NCI-H2107 (cell line): Measurements from ENCODE around the gene GJA10.
A peak's percentile ranks its signal among the peaks of the same experiment; 100 is the strongest.

ENCODE experiments used
- DNase-seq: peaks from one replicate; lab custom pipeline; 2025; lab: John Stamatoyannopoulos, UW

Gene GJA10

DNA sequence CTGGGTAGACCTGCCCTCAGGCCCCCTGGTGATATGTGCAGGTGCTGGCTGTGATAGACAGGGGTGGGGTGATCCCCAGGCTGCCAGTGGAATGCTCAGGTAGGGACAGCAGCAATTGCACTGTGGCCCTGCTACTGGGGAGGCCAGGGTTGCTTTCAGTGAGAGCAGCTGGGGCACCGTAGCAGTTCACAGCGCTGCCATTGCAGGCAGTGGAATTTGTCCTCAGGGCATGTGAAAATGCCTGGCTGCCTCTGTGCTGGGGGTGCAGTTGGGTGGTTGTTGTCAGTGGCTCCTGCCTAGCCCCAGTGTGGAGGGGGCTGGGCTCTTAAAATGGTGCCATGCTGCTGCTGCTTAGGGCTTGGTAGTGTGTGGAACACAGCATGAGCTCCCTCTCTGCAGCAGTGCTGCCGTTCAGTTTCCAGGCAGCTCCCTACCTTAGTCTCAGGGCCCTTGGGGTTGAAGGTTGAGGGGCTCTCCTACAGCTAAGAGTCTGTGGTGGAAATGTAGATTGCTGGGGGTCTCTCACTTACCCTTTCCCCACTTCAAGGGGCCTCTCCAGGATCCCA is 23.6 kb downstream of the GJA10 start:
- DNase-seq: no peak

- no peak for DNase-seq
Measured at GRCh38 chr6:89921197-89921596, 26.9 kb downstream of the GJA10 start.

- DNase-seq: no peak
Measured at GRCh38 chr6:89921691-89922090, 27.4 kb downstream of the GJA10 start.

DNA sequence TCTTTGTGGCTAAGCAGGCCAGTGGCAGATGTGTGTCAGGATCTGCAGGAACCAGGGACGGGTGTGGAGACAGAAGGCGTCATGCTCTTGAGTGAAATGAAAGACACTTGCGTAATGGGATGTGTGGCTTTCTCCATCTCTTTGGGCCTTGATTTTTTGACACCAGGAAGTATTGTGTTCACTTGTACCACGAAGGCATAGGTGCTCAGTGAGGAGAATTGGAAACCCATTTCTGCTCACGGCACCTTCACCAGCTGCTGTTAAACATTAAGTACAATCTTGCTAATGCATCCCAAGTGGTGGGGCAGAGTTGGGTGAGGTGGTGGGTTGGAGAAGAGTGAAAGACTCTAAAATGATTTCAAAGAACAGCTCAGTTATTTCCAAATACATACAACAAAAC is 30.0 kb downstream of the GJA10 start:
- DNase-seq: no peak

DNA sequence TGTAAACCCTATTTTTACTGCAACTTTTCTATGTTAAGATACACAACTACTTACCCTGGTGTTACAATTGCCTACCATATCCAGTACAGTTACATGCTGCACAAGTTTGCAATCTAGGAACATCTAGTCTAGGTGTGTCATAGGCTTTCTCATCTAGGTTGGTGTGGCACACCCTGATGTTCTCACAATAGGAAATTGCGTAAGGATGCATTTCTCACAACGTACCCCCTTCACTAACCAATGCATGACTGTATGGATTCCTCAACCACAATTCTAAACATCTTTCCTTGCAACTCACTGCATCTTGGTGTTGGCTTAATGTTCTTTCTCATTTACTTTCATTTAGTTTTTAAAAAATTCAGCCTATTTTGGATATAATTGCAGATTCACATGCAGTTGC is 31.6 kb downstream of the GJA10 start:
- DNase-seq: no peak

- DNase-seq: no peak
Measured at GRCh38 chr6:89927264-89927663, 33.0 kb downstream of the GJA10 start.

DNA sequence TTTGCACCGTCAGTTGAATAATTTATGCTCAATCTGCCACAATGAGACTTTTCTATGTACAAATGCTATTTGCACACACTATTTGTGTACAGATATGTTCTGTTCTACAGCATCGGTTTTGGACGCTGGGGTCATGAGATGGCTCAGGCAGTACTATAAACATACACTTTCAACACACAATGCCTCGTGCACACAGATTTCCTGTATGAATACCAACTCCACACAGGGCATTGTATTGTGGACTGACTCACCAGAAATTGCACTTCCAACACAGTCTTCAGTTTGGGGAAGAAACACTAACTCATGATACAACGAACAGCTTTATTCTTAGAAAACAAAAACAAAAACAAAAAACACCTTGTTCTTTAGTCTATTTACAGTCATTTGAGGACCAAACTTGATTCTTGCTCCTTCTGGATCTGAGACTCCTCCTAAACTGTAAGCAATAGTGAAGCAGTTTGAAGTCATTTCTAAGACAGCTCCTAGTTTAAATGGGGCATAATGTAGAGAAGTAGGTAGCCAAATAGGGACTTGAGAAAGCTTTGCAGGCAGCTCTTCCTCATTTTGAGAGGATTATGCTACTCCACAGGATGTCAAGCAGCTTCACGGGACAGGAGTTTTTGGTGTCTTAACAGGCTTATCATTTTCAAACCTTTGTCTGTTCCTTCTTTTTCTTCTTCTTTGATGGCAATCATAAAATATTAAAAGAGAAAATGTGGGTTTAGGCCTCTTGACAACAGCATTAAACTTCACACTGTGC is 33.7 kb downstream of the GJA10 start:
- DNase-seq: no peak

DNA sequence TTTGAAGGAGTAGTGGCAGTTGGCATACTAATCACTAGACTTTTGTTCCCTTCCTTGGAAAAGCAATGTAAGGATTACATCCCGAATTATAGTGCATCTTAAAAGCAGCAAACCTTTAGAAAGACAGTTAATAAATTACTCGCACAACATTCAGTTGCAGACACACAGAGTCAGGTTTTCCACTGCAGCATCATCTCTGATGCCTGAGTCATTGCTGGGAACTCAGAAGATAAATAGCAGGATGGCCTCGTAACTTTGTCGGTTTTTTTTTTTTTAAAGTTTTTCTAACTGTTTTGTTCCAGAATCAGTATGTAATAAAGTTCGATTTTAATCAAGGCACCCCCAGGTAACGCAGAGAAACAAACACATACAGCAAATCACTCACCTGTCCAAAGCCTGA is 34.3 kb downstream of the GJA10 start:
- no peak for DNase-seq

DNA sequence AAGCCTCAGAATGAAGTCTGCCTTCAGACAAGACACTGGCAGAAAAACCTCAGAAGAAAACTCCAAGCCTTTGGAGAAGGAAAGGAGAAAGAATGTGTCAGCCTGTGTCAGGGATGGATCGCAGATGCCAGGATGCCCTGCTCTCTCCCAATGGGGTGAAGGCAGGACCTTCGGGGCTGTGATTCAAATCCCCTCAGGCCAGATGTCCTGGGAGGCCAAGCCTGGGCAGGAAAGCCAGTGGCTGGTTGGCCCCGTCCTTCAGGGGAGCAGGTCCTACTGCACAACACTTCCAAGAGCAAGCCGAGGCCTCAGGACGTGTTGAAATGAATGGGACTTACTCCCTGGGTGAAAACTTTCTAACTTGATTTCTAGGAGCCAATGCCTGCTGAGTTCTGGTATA is 36.5 kb downstream of the GJA10 start:
- DNase-seq: no peak

DNA sequence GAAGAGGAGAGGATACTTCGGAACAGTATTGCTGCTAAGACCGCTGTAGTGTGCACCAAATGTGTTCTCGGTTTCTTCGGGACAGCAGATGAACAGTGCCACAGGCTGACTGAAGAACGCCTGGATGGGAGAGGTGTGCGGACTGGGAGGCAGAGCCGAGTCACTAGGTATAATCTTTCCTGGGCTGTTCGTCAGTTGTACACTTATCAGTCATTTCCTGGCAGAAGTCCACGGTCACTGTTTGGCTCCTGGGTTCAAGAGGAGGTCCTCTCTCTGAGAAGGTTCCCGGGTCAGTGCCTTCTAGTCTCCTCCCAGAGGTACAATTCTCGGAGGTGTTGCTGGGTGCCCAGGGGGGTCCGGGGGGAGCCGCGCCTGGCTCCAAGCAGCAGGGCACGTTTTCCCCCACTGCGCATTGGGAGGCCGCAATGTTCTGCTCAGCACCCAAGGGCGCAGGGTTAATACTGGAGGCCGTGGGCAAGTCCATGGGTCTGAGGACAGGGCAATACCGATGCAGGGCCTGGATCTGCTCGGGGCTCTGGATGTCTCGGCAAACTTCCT is 38.1 kb downstream of the GJA10 start:
- DNase-seq: no peak

DNA sequence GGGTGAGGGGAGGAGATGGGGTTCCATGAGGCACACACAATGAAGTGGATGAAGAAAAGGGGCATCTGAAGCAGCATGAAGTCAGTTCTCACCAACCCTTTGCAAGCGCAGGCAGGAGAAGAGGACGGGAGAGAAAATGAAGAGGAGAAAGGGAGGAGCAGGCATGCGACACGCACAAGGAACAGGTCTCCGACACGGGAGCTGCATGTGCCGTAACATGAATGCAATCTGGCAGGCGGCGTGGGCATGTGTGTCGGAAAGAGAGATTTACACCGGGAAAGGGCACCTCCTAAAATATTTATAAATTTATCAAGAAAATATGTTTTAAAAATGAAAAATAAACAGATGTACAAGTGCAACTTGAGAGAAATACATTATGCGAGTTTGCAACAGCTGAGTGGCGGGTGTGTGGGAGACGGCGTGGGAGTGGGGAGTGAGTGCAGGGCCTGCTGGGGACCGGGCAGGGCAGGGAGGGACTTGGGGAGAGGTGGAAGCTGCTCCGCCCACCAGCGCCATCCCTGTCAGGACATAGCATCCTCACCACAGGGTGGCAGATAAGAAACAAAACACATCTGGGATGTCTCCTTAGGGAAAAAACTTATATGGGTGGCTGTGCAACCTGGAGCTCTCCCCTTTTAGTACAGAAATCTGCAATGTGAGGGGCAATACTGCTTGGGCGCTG is 40.6 kb downstream of the GJA10 start:
- DNase-seq: no peak

GRCh38 chr6:89936177-89936576 is 41.9 kb downstream of the GJA10 start:
- no peak for DNase-seq

GRCh38 chr6:89938014-89938413 is 43.7 kb downstream of the GJA10 start:
- DNase-seq: no peak

DNA sequence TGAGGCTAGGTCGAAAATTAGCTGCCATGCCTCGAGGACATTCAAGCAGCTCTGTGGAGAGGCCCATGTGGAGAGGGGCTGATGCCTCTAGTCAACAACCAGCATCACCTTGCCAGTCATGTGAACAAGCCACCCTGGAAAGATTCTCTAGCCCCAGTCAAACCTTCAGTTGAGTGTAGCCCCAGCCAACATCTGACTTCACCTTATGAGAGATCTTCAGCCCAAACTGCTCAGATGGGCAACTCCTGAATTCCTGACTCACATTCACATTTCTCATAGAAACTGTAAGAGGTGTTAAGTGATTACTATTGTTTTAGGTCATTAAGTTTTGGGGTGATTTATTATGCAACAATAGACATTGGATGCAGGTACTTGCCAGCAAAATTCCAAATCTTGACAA is 44.9 kb downstream of the GJA10 start:
- no peak for DNase-seq

GRCh38 chr6:89940225-89941027 is 46.2 kb downstream of the GJA10 start:
- DNase-seq: peak; percentile 72

GRCh38 chr6:89941031-89941762 is 46.9 kb downstream of the GJA10 start:
- peak; percentile 27 for DNase-seq

DNA sequence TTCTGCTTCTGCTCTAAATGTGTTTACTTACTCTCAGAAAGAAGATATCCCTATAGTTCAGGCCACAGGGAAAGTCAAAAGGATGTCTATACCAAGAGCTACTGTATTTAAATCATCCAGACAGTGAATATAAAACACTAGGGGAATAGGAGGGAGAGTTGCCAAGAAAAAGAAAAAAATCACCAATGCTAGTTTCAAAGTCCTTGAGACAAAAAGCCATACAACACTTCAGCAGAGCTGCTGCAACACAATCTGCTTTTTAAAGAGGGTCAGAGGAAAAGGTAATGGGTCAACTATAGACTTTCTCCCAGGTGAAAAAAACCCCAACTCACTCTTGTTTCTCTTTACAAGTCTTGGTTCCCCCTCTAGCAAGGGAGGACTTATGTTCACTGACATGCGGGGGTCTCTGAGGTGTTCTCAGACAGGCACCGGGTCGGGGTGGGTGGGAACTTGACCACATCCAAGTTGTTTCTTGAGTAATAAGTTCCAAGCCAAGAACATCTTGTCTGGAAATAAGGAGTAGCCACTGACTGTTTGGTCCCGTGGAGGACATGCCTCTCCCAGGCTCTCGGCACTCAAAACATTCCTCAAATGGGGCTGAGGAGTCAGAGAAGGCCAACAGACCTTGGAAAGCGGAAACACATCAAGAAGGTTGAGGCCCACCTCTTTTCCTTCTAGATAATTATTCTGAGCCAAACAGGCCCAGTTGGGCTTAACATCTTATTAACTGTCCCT is 47.7 kb downstream of the GJA10 start:
- DNase-seq: no peak

DNA sequence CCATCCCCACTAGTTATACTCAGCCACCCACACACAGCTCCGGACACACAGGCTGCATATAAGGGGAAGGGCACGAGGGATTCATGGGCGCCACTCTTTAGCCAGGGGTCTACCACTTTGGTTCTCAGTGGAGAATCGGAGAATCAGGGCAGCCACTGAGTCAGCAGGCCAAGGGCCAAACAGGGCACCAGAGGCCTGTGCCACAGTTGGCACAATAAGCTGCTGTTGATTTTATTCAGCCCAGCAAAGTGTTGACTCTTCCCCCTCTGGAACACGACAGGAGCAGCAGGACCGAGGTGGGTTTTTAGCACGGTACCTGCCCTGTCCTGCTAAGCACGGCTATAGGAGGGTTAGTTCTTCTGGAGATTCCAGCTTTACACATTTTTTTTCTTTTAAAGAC is 48.3 kb downstream of the GJA10 start:
- no peak for DNase-seq

DNA sequence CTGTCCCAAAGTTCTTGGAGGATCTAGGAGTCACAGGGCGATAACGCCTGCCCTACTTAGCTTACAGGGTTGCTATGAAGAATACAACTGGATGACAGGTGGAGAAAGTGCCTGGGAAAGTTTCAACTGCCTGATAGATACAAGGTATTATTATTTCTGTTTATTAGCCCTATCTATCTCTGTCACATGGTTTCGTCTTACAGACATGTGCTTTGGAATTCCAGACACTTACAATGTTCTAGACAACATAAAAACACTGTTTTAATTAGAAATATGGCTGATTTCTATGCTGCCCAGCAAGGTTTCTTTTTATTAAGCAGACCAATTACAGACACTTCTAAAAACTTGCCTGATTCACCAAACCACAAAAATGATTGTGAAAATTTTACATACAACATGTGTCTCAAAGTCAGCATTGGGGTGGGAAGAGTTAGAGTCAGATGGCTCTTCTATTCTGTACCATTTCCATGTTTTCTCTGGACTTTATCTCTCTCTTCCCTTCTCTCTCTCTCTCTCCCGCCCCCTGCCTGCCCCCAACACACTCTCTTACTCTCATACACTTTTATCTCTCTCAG is 50.0 kb downstream of the GJA10 start:
- DNase-seq: no peak

DNA sequence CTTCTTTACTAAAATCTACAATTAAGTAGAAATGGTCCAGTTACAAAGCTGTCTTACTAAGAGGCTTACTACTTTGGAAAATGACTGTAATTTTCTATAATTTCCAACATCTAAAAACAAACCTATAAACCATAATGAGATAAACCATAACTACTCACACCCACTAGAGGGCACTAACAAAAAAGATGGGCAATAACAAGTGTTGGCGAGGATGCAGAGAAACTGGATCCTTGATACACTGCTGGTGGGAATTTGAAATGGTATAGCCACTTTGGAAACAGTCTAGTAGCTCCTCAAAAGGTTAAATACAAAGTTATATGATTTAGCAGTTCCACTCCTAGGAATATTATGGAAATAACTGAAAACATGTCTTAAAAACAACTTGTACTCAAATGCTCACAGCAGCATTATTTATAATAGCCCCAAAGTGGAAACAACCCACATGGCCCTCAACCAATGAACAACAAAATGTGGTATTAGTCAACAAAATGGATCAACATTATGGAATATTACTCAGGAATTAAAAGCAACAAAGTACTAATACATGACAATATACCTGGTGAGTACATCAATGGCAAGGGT is 50.6 kb downstream of the GJA10 start:
- no peak for DNase-seq
